Iris pigment epithelial cell (primary cell): ENCODE measurements around the gene CGAS.
"Not testable (repeated sequence)": the region's sequence is repeated elsewhere in the genome, so short reads cannot be mapped to it uniquely, and the experiment has no call there.

Experiments
- DNase-seq: peaks from one replicate; pipeline ENCODE4 v3.0.0-alpha.2; 2011; ENCODE audit warnings: low read depth

The CGAS gene

GRCh38 chr6:73452107-73452461, at the start of gene CGAS:
Gene CGAS, minus strand, starts transcription at chr6:73452297. Its CDS starts 116 bp downstream, at chr6:73452181.
- peak; percentile 58 for DNase-seq

- DNase-seq, result no peak
These were observed 45.8 kb upstream of the CGAS start for GRCh38 chr6:73497915-73498314.

- peak; percentile 62 for DNase-seq
These were observed 39.3 kb upstream of the CGAS start for GRCh38 chr6:73491377-73491776.

GRCh38 chr6:73487473-73487872, 35.4 kb upstream of the CGAS start:
- no peak for DNase-seq

DNA sequence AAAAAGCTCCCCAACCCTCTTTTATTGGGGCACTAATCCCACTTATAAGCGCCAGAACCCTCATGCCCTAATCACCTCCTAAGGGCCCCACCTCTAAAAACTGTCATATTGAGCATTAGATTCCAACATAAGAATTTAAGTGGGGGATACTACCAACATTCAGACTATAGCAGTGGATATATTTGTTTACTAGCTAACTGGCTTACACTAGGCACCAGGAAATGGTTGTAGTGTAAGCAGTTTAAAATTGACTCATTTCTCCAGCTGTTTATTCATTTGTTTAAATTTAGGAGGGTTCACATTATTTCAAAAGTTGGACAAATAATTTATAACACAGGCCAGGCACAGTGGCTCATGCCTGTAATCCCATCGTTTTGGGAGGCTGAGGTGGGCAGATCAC, 32.3 kb upstream of the CGAS start:
- DNase-seq, result no peak

GRCh38 chr6:73481969-73482368, 29.9 kb upstream of the CGAS start:
- DNase-seq, result no peak

DNA sequence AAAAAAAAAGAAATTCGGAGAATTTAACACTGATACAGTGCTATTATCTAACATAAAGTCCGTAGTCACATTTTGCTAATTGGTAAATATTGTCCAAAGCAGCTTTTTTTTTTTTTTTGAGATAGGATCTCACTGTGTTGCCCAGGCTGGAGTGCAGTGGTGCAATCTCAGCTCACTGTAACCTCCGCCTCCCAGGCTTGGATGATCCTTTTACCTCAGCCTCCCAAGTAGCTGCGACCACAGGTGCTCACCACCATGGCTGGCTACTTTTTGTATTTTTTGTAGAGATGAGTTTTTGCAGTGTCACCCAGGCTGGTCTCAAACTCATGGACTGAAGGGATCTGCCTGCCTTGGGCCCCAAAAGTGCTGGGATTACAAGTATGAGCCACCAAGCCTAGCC, 25.3 kb upstream of the CGAS start:
- DNase-seq, result no peak

GRCh38 chr6:73476723-73477122, 24.6 kb upstream of the CGAS start:
- DNase-seq, result no peak

DNA sequence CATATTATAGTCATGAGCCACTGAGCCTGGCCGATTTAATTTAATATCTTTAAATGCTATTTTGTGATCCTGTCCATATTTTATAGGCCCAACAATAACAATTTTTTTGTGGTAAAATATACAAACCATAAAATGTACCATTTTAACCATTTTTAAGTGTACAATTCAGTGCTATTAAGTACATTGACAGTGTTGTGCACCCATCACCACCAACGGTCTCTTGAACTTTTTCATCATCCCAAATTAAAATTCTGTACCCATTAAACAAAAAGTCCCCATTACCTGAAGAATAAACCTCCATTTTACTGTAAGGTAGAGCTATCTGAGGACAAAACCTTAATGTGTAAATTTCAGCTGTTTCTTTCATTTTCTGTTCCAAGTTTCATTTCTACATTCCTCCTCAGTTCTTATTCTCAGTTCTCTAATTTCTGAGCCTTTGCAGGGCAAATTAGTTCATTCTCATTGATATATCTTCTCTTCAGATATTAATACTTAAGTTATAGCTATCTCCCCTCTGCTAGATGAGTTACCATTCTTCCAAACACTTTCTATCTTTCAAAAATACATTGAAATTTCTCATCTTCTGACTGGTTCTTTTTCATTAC, 19.7 kb upstream of the CGAS start:
- DNase-seq, result no peak

DNA sequence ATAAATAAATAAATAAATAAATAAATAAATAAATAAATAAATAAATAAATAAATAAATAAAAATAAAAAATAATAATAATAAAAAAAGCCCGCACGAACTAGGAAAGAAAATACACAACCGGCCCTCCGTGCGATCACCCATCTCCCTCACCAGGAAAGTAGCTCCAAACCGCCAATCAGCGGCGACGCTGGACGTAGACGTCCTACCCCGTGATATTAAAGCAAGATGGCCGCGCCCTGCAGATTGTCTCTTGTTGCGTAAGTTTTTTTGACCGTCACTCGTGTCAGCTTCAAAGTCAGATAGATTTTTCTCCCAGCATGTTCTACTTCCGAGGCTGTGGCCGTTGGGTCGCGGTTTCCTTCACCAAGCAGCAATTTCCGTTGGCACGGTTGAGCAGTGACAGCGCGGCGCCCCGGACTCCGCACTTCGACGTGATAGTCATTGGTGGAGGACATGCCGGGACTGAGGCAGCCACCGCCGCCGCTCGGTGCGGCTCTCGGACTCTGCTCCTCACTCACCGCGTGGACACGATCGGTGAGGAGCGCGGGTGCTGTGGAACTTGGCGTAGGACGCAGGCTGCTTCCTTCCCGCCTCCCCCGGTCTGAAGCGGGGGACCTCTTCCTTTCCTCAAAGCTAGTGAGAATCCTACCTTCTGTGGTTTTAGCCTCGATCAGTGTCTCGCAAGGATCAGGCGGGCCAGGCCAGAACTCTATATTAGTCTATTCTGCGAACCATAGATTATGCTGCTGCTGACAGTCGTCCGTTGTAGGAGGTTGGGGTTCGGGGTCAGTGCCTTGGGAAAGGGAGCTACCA, 9.6 kb upstream of the CGAS start, which contains the start of gene MTO1:
MTO1 (plus strand) TSS at position 201 of the 814 bp plus-strand sequence; CDS start at position 319, 118 bp downstream.
- peak; percentile 94 for DNase-seq

DNA sequence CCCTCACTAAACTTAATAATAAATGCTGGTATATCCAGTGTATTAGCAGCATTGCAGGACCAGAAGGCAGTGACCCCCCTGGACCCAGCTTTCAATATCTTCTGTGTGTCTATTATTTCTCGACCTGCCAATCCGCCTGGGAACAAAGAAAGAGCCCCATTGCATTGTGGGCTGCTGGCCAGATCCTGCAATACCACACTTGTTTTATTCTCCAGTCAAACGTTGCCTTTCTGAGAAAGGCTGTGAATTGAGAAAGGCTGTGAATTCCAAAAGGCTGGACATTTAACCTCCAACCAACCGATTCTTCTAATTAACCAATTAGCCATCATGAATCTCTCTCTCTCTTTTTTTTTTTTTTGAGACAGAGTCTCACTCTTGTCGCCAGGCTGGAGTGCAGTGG, 8.0 kb upstream of the CGAS start:
- DNase-seq, result no peak

DNA sequence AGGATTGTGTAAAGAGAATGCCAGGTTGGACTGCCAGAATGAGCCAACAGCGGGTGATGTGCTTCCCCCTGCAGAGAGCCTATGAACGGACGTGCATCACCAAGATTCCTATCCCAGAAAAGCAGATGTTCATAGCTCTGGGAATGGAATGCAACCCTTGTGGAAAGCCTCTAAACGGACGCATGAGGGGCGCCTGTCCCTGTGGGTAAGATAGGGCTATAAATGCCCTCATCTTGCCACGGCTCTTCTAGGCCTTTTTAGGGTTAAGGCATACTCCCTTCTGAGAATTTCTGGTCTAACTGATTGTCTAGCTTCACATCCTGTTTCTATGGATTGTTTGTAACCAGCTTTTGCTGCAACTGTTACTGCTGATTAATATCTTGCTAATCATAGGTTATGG, 7.4 kb upstream of the CGAS start:
- not testable (repeated sequence) for DNase-seq

DNA sequence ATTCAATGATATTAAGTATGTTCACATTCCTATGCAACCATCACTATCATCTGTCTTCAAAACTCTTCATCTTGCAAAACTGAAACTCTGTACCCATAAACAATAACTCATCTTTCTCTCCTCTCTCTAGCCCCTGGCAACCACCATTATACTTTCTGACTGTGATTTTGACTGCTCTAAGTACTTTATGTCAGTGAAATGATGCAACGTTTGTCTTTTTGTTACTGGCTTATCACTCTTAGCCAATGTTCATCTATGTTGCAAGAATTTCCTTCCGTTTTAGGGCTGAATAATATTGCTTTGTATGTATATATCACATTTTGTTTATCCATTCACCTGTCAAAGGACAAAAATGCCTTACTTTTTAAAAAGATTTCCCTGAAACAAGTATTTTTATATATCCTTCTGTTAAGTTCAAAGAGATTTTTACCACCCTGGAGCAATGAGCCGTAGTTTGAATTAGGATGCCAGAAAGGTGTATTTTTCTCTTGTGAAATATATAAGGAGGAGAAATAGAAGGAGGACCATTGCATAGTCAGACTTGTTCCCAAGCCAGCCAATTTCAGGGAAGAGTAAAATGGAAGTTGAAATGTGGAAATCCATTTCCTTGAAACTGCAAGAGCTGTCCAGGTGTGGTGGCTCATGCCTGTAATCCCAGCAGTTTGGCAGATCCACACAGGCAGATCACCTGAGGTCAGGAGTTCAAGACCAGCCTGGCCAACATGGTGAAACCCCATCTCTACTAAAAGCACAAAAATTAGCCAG, 4.0 kb upstream of the CGAS start:
- DNase-seq, result peak; percentile 89

- DNase-seq, result peak; percentile 54
These were observed 632 bp downstream of the CGAS start for GRCh38 chr6:73451223-73452106.

DNA sequence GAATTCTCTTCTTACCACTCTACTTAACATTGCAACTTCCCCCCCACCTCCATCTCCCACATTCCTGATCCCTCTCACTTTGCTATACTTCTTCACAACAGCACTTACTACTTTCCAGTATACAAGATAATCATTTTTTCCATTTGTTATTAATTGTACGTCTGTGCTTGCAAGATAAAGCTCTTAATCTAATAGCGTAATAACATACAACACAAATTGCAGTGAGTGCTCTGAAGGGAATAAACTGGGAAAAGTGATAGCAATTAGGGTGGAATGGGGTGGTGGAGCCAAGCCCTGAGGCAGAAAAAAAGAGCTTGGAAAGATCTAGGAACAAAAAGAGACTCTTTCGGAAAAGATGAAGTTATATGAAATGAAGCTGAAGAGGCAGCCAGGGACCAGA, 8.5 kb downstream of the CGAS start:
- DNase-seq, result no peak

GRCh38 chr6:73435236-73435635, 16.9 kb downstream of the CGAS start:
- DNase-seq, result no peak

DNA sequence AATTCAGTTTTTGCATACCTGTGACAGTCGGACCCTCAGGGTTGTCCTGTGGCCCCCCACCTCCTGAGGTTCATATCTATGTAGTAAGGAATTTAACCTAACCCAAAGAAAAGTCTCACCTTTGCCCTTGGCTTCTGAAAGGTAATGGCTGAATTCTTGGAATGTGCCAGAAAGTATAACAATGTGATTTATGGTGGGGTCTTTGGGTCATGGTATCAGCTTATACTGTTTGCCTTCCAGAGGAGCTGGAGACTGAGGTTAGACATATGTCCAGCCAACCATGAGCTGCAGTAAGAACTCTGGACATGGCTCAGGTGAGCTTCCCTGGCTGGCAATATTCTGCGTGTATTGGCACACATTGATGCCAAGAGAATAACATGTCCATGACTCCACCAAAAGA, 30.6 kb downstream of the CGAS start:
- DNase-seq, result no peak

GRCh38 chr6:73418081-73418741, 33.9 kb downstream of the CGAS start:
- DNase-seq, result peak; percentile 55

DNA sequence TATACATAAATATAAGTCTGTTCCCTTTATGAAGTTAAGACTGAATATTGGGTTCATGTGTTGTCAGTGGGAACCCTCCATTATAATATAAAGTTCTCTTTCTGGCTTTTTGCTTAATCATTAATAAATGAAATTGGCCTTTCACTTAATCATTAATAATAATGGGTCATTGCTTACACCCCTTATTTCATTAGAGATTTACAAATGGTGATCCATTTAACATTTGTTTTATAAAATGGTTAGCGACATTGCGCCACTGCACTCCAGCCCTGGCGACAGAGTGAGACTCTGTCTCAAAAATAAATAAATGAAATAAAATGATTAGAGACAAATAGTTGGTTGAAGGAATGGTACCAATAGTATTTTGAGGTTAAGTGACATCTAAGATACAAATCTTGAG, 39.0 kb downstream of the CGAS start:
- DNase-seq, result no peak

DNA sequence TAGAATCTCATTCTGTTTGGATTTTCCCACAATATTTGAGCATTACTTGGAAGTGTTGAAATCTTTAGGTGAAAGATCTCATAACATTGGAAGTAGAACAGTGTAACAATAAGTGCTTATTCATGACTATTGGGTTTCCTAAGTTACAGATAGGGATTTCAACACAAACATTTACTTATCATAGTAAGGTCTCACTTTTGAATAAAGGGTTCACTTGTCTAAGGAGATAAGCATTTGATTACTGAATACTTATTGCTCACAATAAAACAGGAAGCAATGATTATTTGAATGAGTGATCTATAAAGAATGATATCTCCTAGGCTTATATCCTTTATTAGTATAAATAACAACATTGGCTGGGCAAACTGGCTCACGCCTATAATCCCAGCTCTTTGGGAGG, 42.7 kb downstream of the CGAS start:
- DNase-seq, result no peak

- no peak for DNase-seq
These were observed 51.4 kb downstream of the CGAS start for GRCh38 chr6:73400656-73401055.
